ENCODE measurements around the gene UBR3.
"Not testable (repeated sequence)": the region's sequence is repeated elsewhere in the genome, so short reads cannot be mapped to it uniquely, and the experiment has no call there.

UBR3 gene, protein sequence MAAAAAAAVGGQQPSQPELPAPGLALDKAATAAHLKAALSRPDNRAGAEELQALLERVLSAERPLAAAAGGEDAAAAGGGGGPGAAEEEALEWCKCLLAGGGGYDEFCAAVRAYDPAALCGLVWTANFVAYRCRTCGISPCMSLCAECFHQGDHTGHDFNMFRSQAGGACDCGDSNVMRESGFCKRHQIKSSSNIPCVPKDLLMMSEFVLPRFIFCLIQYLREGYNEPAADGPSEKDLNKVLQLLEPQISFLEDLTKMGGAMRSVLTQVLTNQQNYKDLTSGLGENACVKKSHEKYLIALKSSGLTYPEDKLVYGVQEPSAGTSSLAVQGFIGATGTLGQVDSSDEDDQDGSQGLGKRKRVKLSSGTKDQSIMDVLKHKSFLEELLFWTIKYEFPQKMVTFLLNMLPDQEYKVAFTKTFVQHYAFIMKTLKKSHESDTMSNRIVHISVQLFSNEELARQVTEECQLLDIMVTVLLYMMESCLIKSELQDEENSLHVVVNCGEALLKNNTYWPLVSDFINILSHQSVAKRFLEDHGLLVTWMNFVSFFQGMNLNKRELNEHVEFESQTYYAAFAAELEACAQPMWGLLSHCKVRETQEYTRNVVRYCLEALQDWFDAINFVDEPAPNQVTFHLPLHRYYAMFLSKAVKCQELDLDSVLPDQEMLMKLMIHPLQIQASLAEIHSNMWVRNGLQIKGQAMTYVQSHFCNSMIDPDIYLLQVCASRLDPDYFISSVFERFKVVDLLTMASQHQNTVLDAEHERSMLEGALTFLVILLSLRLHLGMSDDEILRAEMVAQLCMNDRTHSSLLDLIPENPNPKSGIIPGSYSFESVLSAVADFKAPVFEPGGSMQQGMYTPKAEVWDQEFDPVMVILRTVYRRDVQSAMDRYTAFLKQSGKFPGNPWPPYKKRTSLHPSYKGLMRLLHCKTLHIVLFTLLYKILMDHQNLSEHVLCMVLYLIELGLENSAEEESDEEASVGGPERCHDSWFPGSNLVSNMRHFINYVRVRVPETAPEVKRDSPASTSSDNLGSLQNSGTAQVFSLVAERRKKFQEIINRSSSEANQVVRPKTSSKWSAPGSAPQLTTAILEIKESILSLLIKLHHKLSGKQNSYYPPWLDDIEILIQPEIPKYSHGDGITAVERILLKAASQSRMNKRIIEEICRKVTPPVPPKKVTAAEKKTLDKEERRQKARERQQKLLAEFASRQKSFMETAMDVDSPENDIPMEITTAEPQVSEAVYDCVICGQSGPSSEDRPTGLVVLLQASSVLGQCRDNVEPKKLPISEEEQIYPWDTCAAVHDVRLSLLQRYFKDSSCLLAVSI (N-terminal part only)

DNA sequence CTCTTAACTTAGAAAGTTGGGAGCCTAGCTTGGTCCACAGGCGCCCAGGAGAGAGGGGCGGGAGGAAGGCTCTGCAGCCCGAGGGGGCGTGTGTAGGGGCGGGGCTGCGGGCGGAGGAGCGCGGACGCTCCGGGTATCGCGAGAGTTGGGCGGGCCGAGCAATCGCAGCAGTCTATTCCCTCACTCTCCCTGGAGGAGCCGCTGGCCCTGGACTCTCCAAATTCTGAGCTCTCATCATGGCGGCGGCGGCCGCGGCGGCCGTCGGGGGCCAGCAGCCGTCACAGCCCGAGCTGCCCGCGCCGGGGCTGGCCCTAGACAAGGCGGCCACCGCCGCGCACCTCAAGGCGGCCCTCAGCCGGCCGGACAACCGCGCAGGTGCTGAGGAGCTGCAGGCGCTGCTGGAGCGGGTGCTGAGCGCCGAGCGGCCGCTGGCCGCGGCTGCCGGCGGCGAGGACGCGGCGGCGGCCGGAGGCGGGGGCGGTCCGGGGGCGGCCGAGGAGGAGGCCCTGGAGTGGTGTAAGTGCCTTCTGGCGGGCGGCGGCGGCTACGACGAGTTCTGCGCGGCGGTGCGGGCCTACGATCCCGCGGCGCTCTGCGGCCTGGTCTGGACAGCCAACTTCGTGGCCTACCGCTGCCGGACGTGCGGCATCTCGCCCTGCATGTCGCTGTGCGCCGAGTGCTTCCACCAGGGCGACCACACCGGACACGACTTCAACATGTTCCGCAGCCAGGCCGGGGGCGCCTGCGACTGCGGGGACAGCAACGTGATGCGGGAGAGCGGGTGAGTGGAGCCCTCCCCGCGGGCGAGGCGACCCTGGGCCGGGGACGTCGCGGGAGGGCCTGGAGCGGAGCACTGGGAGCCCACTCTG is at the start of gene UBR3:
TSS of gene UBR3 (plus strand) at position 183 of the 869 bp plus-strand sequence. CDS start at position 237, 54 bp downstream.
- peak; percentile 91 for DNase-seq (ENCODE audit: low spot score)

DNA sequence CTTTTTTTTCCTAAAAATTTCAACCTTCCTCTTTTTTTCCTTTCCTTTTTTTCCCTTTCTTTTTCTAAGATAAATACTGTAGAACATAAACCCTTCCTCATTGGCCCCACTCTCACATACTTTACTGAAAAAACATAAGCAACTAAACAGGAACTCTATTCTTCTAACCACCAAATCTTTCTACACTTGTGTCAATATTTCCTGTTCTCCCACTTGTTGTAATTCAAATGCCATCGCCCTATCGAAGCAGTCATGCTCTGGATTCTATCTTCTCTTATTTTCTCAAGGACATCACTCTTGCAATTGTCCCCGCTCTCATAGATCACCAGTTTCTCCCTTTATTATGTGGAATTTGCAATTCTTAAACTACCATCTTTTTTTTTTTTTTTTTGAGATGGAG is 48.8 kb upstream of the UBR3 start:
- no peak for DNase-seq (ENCODE audit: low spot score)

DNA sequence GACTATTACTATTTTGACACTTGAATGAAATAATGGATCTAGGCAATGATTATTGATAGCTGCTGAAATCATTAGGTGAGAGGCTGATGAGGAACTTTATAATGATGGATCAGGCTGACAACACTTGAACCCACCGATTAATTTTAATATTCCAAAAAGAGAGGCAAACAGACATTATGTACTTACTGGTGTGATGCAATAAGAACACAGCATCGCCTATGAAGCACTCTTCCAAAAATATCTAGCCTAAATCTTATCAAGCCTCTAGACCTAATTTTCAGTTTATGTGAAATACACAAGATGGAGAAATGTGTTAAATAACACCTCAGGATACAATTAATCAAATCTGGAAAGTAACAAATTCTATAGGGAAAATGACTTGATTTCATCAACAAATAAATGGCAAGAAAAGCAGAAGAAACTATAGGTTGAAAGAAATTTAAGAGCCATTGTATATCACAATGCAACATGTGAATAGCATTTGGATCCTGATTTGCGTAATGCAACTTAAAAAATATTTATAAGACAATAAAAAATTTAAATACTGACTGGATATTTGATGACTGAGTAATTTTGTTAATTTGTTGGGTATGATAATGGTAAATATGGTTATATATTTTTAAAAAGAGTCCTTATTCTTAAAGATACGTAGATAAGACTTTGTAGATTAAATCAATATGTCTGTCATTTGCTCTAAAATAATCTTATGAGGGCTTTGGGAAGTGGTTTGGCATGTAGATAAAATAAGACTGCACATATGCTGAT is 45.8 kb upstream of the UBR3 start:
- DNase-seq (ENCODE audit: low spot score): no peak

DNA sequence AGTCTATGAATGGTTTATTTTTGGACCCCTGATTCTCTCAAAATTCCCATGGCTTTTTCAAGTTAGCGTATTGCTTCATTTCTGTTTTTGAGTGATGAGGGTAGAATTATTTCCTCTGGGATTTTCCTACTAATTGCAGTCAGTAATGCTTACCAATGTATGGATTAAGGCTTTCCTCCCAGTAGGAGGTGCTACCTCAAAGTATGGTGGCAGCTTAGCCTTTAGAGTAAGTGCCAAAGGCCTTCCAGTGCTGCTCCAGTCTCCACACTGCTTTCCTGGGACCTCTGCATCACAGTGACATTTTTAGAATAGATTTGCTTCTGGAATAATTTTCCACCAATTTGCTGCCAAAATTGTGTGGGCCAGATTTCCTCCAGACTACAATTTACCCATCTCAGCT is 44.7 kb upstream of the UBR3 start:
- no peak for DNase-seq (ENCODE audit: low spot score)

DNA sequence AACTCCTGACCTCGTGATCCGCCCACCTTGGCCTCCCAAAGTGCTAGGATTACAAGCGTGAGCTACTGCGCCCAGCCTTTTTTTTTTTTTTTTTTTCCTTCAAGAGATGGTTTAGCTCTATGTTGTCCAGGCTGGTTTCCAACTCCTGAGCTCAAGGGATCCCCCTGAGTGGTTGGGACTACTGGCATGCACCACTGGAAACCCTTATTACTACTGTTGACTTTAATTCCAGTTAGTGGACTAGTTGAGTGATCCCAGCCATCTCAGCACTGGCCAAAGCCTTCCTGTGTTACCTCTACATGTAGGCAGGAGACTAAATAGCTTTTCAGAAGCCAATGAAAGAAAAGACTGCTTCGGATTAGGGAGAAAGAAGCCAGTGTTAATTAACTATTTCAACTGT is 36.7 kb upstream of the UBR3 start:
- no peak for DNase-seq (ENCODE audit: low spot score)

DNA sequence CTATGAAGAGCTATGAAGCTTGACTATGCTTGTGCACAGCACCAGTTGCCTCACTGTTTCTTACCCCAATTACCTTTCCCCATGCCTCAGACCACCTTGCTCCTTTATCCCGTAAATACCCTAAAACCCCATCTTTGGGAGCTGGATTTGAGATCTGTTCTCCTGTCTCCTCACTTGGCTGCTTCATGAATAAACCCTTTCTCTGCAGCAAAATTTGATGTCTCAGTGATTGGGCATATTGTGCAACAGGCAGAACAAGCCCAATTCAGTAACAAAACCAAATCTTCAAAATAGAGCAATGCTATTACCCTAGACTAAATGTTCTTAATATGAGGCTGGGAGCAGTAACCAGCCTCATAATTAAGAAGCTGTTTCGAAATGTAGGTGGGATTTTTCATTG is 32.1 kb upstream of the UBR3 start:
- DNase-seq (ENCODE audit: low spot score): no peak

DNA sequence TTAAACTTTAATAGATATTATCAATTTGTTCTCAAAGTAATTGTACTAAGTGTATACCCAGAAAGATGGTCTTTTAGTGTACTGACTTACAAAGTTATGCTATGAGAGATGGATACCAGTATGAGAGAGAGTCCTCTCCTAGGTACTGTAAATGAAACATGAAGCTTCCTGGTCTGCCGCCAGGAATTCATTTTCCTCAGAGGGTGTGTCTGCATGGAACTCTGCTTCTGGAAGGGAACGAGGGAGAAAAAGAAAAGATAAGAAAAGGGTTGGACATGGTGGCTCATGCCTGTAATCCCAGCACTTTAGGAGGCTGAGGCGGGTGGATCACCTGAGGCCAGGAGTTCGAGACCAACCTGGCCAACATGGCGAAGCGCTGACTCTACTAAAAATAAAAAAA is 30.8 kb upstream of the UBR3 start:
- DNase-seq (ENCODE audit: low spot score): no peak

DNA sequence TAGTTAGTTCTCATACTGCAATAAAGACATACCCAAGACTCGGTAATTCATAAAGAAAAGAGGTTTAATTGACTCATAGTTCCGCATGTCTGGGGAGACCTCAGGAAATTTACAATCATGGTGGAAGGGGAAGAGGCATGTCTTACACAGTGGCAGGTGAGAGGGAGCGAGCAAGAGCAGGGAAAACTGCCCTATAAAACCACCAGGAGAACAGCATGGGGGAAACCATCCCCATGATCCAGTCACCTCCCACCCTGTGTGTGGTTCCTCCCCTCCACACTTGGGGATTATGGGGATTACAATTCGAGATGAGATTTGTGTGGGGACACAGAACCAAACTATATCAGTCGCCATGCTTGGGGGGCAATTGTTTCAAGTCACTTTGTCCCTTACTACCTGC is 29.7 kb upstream of the UBR3 start:
- no peak for DNase-seq (ENCODE audit: low spot score)

DNA sequence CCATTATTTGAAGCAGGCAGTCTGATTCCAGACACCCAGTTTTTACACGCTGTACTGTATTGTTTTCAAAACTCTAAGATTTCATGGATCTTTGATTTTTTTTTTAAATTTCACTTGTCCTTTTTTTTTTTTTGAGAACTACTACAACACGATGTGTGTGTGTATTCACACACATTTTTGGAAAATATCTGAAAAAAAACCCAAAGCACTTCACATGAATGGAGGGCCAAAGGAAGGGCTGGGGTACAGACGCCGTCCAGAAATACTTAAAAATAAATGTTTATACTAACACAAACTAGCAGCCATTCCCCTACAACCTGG is 28.9 kb upstream of the UBR3 start:
- DNase-seq (ENCODE audit: low spot score): no peak

DNA sequence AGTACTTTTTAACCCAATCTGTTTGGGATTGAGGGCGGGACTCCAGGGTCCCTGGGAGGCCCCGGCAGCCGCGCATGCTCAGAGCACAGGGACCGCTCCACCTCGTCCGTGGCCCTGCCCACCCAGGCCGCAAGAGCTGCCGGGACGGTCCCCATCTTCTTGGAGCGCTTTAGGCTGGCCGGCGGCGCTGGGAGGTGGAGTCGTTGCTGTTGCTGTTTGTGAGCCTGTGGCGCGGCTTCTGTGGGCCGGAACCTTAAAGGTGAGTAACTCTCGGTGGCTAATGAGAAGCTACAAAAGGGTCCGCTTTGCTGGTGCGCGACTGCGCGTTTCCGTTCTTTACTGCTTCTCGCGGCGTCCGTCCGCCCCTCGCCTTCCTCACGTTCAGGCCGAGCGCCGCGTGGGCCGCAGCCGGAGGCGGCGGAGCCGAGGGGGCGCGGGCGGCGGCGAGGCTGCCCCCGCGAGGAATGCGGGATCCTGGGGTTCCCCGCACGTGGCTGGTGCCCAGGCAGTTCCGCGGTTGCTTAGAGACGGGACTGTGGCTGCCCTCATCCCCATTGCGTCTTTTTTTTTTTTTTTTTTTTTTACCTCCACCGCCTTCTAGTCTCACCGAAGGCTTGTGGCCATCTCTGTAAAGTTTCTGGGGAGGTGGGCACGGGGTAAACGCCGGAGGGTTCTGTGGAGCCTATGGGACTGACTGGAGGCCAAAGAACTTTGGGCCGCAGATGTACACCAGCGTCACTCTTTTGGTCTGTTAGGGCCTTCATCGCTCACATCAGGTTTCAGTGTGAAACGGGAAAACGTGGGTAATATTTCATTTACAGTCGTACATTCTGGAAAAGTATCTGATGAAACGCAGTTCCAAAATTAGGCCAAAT is 28.3 kb upstream of the UBR3 start, which contains the start of gene SSB:
TSS of gene SSB (plus strand) at position 154 of the 875 bp plus-strand sequence. CDS start 2,090 bp downstream, outside the sequence.
- DNase-seq (ENCODE audit: low spot score): peak; percentile 94

DNA sequence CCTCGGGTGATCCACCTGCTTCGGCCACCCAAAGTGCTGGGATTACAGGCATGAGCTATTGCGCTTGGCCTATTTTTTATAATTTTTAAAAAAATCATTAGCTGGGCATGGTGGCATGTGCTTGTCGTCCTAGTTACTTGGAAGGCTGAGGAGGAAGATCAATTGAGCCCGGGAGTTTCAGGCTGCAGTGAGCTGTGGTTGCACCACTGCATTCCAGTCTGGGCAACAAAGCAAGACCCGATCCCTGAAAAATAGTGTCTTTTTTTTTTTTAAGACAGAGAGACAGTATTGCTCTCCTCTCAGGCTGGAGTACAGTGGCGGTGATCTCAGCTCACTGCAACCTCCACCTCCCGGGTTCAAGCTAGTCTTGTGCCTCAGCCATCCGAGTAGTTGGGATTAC is 23.8 kb upstream of the UBR3 start:
- DNase-seq (ENCODE audit: low spot score): no peak

DNA sequence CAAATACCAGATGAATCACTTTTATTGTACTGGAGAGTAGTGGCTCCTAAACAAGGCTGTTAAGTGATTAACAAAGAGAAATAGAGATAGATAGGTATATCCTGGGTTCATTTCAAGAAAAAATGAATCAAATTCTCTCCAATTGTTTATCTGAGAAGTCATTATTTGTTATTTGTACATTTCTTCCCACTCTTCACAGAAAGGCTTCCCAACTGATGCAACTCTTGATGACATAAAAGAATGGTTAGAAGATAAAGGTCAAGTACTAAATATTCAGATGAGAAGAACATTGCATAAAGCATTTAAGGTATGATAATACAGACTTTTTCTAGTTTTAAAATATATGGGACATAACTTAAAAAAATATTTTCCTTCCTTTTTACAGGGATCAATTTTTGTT is 20.7 kb upstream of the UBR3 start:
- DNase-seq (ENCODE audit: low spot score): no peak

DNA sequence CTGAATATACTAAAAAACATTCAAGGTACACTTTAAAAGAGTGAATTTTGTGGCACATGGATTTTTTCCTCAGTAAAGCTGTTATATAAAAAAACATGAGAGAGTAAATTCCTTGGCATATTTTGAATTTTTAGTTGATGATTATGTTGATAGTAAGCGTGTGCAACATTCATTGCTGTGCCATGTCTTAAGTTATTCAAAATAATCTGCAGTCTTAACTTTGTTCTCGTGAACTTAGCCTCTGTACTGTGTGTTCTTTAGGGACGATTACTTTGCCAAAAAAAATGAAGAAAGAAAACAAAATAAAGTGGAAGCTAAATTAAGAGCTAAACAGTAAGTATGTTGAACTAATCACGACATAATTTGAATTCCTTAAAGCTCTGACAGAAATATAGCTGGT is 19.0 kb upstream of the UBR3 start:
- no peak for DNase-seq (ENCODE audit: low spot score)

DNA sequence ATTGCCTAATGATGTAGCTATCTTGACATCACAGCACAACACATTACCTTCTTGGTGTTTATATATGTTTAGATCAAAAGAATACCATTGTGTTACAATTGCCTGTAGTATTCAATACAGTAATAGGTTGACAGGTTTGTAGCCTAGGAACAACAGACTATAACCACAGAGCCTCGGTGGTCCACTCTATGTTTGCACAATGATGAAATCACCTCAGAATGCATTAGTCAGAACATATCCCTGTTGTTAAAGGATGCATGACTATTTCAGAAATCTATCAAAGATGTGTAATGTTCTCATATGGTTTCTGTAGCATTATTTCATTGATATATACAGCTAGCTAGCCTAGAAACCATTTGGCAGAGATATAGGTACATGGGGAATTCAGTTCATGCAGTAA is 11.4 kb upstream of the UBR3 start:
- DNase-seq (ENCODE audit: low spot score): no peak

DNA sequence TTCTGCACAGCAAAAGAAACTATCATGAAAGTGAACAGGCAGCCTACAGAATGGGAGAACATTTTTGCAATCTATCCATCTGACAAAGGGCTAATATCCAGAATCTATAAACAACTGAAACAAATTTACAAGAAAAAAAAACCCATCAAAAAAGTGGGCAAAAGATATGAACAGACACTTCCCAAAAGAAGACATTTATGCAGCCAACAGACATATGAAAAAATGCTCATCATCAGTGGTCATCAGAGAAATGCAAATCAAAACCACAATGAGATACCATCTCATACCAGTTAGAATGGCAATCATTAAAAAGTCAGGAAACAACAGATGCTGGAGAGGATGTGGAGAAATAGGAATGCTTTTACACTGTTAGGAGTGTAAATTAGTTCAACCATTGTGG is 10.3 kb upstream of the UBR3 start:
- not testable (repeated sequence) for DNase-seq (ENCODE audit: low spot score)

DNA sequence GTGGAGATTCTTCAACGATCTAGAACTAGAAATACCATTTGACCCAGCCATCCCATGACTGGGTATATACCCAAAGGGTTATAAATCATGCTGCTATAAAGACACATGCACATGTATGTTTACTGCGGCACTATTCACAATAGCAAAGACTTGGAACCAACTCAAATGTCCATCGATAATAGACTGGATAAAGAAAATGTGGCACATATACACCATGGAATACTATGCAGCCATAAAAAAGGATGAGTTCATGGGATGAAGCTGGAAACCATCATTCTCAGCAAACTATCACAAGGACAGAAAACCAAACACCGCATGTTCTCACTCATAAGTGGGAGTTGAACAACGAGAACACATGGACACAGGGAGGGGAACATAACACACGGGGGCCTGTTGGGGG is 9.9 kb upstream of the UBR3 start:
- DNase-seq (ENCODE audit: low spot score): not testable (repeated sequence)

DNA sequence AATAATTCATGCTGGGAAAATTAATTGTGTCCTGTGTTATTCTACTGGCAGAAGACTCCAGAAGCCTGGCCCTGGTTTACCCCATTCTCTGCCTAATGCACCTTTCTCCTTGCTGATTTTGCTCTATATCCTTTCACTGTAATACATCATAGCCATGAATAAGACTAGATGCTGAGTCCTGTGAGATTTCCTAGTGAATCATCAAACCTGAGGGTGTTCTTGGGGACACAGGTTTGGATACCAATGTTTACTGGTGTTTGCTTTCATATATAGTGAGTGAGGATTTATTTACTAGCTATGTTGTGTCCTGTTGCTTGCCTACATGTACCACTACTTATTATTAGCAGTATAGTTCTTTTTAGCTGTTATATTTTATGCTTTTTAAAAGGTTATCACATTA is 9.0 kb upstream of the UBR3 start:
- DNase-seq (ENCODE audit: low spot score): no peak

DNA sequence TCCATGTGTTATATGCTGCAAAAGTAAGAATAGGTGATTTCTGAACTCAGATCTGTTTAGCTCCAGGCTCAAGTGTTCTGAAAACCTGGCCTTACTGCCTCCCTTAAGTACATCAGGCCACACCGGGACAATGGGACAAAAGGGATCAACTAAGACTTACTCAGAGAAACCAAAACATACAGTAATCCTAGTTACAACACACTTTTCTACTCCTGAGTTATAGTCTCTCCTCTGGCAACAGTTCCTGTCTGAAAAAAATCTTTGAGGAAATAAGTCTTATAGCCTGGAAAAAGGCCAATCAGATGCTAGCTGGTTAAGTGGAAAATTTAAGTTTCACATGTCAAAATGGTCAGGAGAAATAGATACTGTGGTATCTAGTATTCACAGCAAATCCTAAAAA is 8.1 kb upstream of the UBR3 start:
- DNase-seq (ENCODE audit: low spot score): no peak

DNA sequence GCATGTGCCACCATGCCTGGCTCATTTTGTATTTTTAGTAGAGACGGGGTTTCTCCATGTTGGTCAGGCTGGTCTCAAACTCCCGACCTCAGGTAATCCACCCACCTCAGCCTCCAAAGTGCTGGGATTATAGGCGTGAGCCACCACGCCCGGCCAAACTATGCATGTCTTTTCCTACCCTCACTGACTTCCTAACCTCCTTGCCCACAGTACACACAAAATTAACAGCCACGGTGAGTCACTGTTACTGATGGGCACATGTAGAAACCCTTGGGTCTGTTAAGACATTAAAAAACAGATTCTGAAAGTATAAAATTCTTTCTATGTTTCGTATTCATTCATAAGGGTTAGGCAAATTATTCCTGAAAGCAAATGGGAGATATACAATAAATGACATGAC is 7.2 kb upstream of the UBR3 start:
- not testable (repeated sequence) for DNase-seq (ENCODE audit: low spot score)

DNA sequence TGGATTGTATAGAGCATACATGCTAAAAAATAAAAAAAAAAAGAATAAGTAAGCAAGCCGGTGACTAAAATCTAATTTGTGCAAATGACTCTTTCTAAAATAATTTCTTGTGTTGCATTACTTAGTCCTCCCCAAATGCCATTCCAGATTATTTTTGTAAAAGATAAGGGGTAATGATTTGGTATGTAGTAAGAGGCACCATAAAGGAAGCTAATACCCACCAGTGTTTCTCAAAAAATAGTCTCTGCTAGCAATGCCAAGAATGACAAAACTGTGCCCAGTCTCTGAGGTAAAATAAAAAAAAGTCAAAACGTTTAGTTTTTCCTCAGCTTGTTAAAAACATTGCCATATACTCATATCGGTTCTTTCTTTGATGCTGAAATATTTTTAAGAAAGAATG is 5.2 kb upstream of the UBR3 start:
- DNase-seq (ENCODE audit: low spot score): no peak

Measured in NAMALWA (cell line).